CD14-positive monocyte (primary cell): Measurements from ENCODE around the gene CFAP91. TPM values are rescaled to one million over a fixed set of nuclear protein-coding genes. Genes with fewer than 3 reads are reported as not detected.

Source experiments
- DNase-seq, 3 donors: peaks; one replicate each; pipeline ENCODE4 v3.0.0-alpha.2; 2011 to 2022
- H2AFZ ChIP-seq: 2 replicates; pipeline ENCODE4 v1.6.0; 2012; ENCODE audit warnings: mild to moderate bottlenecking, low read depth, low read length, inconsistent platforms; ENCODE audit not compliant: insufficient read depth, poor library complexity, severe bottlenecking
- H3K27ac ChIP-seq, 2 donors: 1 replicate in 1 of 2; 2 replicates in 1 of 2; pipeline ENCODE4 v1.5.1; 2012 to 2013; ENCODE audit warnings: low read length in 2 of 2, control low read depth in 1 of 2, inconsistent platforms in 1 of 2, low read depth in 1 of 2, mild to moderate bottlenecking in 1 of 2
- H3K27me3 ChIP-seq, 2 donors: one replicate each; pipeline versions ENCODE4 v1.6.0 to v1.6.1; 2011 to 2013; ENCODE audit warnings: low read length in 2 of 2; ENCODE audit not compliant: control insufficient read depth in 2 of 2, insufficient read depth in 2 of 2
- H3K36me3 ChIP-seq, 2 donors: replicated peaks in 1 of 2; 1 replicate in 1 of 2; 2 replicates in 1 of 2; pipeline versions ENCODE4 v1.5.1 to v1.6.1; 2012 to 2013; ENCODE audit warnings: low read length in 2 of 2, control low read depth in 1 of 2, inconsistent platforms in 1 of 2, mild to moderate bottlenecking in 1 of 2; ENCODE audit not compliant: insufficient read depth in 2 of 2, control insufficient read depth in 1 of 2
- H3K4me1 ChIP-seq, 2 donors: 1 replicate in 1 of 2; 2 replicates in 1 of 2; pipeline versions ENCODE4 v1.5.1 to v1.6.1; 2012 to 2013; ENCODE audit warnings: low read length in 2 of 2, control low read depth in 1 of 2, inconsistent platforms in 1 of 2, mild to moderate bottlenecking in 1 of 2, moderate library complexity in 1 of 2; ENCODE audit not compliant: insufficient read depth in 2 of 2, control insufficient read depth in 1 of 2
- H3K4me2 ChIP-seq: replicated peaks from 2 replicates; pipeline ENCODE3; 2012; ENCODE audit warnings: low read length, moderate library complexity, mild to moderate bottlenecking; ENCODE audit not compliant: poor library complexity, severe bottlenecking; ENCODE audit errors: extremely low read depth
- H3K4me3 ChIP-seq, 3 experiments: fragments of 200-600 bp in 1 of 3; sonication (generic) in 1 of 3; replicated peaks in 1 of 3; 1 replicate in 2 of 3; 2 replicates in 1 of 3; pipeline ENCODE4 v1.5.1; 2011 to 2013; ENCODE audit warnings: low read length in 3 of 3, mild to moderate bottlenecking in 3 of 3, control low read depth in 2 of 3, low read depth in 2 of 3, inconsistent platforms in 1 of 3, moderate library complexity in 1 of 3
- H3K79me2 ChIP-seq: 2 replicates; pipeline ENCODE4 v1.6.0; 2012; ENCODE audit warnings: mild to moderate bottlenecking, control low read depth, inconsistent platforms, low read length, moderate library complexity; ENCODE audit not compliant: insufficient read depth
- H3K9ac ChIP-seq: 2 replicates; pipeline ENCODE4 v1.6.0; 2017; ENCODE audit warnings: low read length, mild to moderate bottlenecking; ENCODE audit not compliant: insufficient read depth, poor library complexity, severe bottlenecking
- H3K9me3 ChIP-seq, 2 donors: replicated peaks in 1 of 2; 1 replicate in 1 of 2; 2 replicates in 1 of 2; pipeline versions ENCODE4 v1.5.1 to v1.6.1; 2012 to 2013; ENCODE audit warnings: low read length in 2 of 2, control low read depth in 1 of 2; ENCODE audit not compliant: control insufficient read depth in 1 of 2, insufficient read depth in 1 of 2
- H4K20me1 ChIP-seq: 2 replicates; pipeline ENCODE4 v1.6.0; 2012; ENCODE audit warnings: mild to moderate bottlenecking, low read length, control low read depth, moderate library complexity; ENCODE audit not compliant: insufficient read depth
- H3K27ac Mint-ChIP-seq, 7 donors: one replicate each; pipeline ENCODE4 v1.8.0; 2020; ENCODE audit warnings: mild to moderate bottlenecking in 7 of 7, mixed read lengths in 7 of 7, moderate library complexity in 6 of 7, inconsistent platforms in 2 of 7
- H3K27me3 Mint-ChIP-seq, 3 donors: one replicate each; pipeline ENCODE4 v1.8.0; 2021 to 2022; ENCODE audit warnings: low read depth in 3 of 3, mild to moderate bottlenecking in 3 of 3, mixed read lengths in 3 of 3, moderate library complexity in 3 of 3, inconsistent platforms in 1 of 3
- H3K36me3 Mint-ChIP-seq, 2 donors: one replicate each; pipeline ENCODE4 v1.8.0; 2020; ENCODE audit warnings: mixed read lengths in 2 of 2, inconsistent platforms in 1 of 2, mild to moderate bottlenecking in 1 of 2
- H3K4me1 Mint-ChIP-seq: one replicate; pipeline ENCODE4 v1.8.0; 2020; ENCODE audit warnings: mild to moderate bottlenecking, mixed read lengths
- H3K4me3 Mint-ChIP-seq, 2 donors: one replicate each; pipeline ENCODE4 v1.8.0; 2020; ENCODE audit warnings: mild to moderate bottlenecking in 2 of 2, mixed read lengths in 2 of 2, moderate library complexity in 1 of 2
- H3K9me3 Mint-ChIP-seq, 7 donors: one replicate each; pipeline ENCODE4 v1.8.0; 2020 to 2022; ENCODE audit warnings: mixed read lengths in 7 of 7, mild to moderate bottlenecking in 6 of 7, moderate library complexity in 6 of 7, inconsistent platforms in 2 of 7
- WGBS: methylation state at CpG from one replicate; pipeline ENCODE4 v1.1.5; 2013; ENCODE audit warnings: missing lambda C conversion rate; ENCODE audit not compliant: insufficient coverage; 5-methylcytosine and 5-hydroxymethylcytosine counted together
- intact Hi-C, 2 donors: fragments of 100-400 bp; cut with micrococcal nuclease; formaldehyde crosslinking; loops; one replicate each; pipeline versions ENCODE4 v1.15.0 to v1.15.1; 2023
- polyA plus RNA-seq, 3 donors: library from polyadenylated mRNA; depleted of rRNA in 1 of 3; unstranded in 2 of 3; stranded (reverse) in 1 of 3; fragments of 300-500 nt in 2 of 3; fragments of >200 nt in 1 of 3; fragmentation: Illumina TruSeq in 2 of 3; gene quantifications; 1 replicate in 2 of 3; 2 replicates in 1 of 3; pipeline ENCODE4 v1.2.3, GENCODE V29; 2012 to 2021
- TF ChIP-seq, protein P1 (sequence below): fragments of 200-600 bp; IDR thresholded peaks from one replicate; pipeline ENCODE4 v1.8.0; 2022; ENCODE audit warnings: antibody characterized with exemption, mild to moderate bottlenecking

Gene CFAP91
- polyA plus RNA-seq, 3 donors = 0.14 TPM; not detected in 2

DNA sequence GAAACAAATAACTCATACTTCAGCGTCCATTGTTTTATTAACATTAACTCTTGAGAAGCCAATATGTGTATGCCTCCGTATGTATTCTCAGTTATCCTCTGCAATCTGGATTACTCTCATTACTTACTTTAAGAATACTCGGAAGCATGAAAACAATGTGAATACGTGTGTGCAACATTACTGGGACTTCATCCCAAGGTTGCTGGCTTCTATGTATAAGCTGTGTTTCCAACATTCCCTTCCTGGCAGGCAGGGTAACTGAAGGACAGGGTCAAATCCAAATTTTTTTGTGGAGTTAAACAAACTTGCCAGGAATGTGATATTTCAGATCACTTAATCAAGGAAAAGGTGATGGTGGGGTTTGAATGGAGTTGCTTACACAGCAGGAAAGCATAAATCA is 44.5 kb downstream of the CFAP91 start:
- Mint-ChIP-seq H3K4me3 (no peak overlapping the region), H3K4me1 (peaks cover 5% of the 10 kb centered on the region), H3K36me3 (no peaks in the 10 kb centered on the region), H3K27me3 (peaks cover 0 to 2% (median 0%) of the 10 kb centered on the region in 3 donors), H3K27ac (no peak overlapping the region), H3K9me3 (peaks cover 0 to 2% (median 0%) of the 10 kb centered on the region in 7 donors)
- TF ChIP-seq, protein P1, sequence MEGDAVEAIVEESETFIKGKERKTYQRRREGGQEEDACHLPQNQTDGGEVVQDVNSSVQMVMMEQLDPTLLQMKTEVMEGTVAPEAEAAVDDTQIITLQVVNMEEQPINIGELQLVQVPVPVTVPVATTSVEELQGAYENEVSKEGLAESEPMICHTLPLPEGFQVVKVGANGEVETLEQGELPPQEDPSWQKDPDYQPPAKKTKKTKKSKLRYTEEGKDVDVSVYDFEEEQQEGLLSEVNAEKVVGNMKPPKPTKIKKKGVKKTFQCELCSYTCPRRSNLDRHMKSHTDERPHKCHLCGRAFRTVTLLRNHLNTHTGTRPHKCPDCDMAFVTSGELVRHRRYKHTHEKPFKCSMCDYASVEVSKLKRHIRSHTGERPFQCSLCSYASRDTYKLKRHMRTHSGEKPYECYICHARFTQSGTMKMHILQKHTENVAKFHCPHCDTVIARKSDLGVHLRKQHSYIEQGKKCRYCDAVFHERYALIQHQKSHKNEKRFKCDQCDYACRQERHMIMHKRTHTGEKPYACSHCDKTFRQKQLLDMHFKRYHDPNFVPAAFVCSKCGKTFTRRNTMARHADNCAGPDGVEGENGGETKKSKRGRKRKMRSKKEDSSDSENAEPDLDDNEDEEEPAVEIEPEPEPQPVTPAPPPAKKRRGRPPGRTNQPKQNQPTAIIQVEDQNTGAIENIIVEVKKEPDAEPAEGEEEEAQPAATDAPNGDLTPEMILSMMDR = no peak
- Histone ChIP-seq H3K9me3 (no peaks in the 10 kb centered on the region), H3K27ac (no peak overlapping the region), H3K4me2 (no peak overlapping the region), H3K27me3 (no peaks in the 10 kb centered on the region), H2AFZ (no peak overlapping the region), H3K79me2 (no peaks in the 10 kb centered on the region), H3K4me1 (peaks cover 3 to 4% of the 10 kb centered on the region in 2 donors), H3K4me3 (no peak overlapping the region), H3K36me3 (no peaks in the 10 kb centered on the region), H4K20me1 (no peaks in the 10 kb centered on the region), H3K9ac (no peak overlapping the region)
- 94% methylated on average over 3 of the region's 4 CpGs for WGBS
- DNase-seq = no peak
- intact Hi-C loops = no loop called here

DNA sequence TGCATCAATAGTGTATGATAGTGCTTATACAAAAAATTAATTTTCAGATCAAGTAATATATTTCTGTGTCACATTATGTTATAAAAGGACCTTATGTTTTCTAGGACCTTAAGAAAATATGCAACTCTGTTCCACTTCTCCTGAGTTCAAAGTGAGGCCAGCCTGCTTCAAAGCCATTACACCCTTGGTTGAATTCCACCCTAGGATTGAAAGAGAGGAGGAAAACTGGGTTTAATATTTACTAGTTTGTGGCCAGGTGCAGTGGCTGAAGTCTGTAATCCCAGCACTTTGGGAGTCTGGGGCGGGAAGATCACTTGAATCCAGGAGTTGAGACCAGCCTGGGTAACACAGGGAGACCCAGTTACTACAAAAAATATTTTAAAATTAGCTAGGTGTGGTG is 46.2 kb downstream of the CFAP91 start:
- H3K4me3 Mint-ChIP-seq = no peak overlapping the region
- no peaks in the 10 kb centered on the region for H3K4me1 Mint-ChIP-seq
- no peak for DNase-seq
- H3K79me2 ChIP-seq = no peaks in the 10 kb centered on the region
- no peak overlapping the region for H3K27ac ChIP-seq
- H3K4me2 ChIP-seq = no peak overlapping the region
- TF ChIP-seq, protein P1 = no peak
- no peaks in the 10 kb centered on the region for H3K36me3 ChIP-seq
- H3K36me3 Mint-ChIP-seq = no peaks in the 10 kb centered on the region
- H3K27me3 Mint-ChIP-seq = no peaks in the 10 kb centered on the region
- H3K27me3 ChIP-seq = no peaks in the 10 kb centered on the region
- intact Hi-C loops = no loop called here
- no peak overlapping the region for H3K27ac Mint-ChIP-seq
- H3K9me3 ChIP-seq = no peaks in the 10 kb centered on the region
- no peak overlapping the region for H2AFZ ChIP-seq
- H3K4me3 ChIP-seq = no peak overlapping the region
- WGBS = no CpG with 5 or more reads among the region's 1 CpG
- H3K9me3 Mint-ChIP-seq = peaks cover 2 to 4% (median 2%) of the 10 kb centered on the region in 7 donors
- no peaks in the 10 kb centered on the region for H4K20me1 ChIP-seq
- no peak overlapping the region for H3K9ac ChIP-seq
- no peaks in the 10 kb centered on the region for H3K4me1 ChIP-seq
